SU-DHL-6 (cell line): Measurements from ENCODE around the gene CHST1.

Experiments used
- EZH2phosphoT487 ChIP-seq: fragments of 200-600 bp; sonication (generic), shearing (Covaris generic); conservative IDR thresholded peaks from 2 replicates; pipeline ENCODE4 v1.6.1; 2018; ENCODE audit warnings: mild to moderate bottlenecking, antibody characterized with exemption, low read length, moderate library complexity, mixed read lengths
- TF ChIP-seq, protein P1 (sequence below): fragments of 200-600 bp; sonication (generic); IDR thresholded peaks from one replicate; pipeline ENCODE4 v1.5.1; 2017; ENCODE audit warnings: antibody characterized with exemption, mild to moderate bottlenecking, low read length, moderate library complexity; ENCODE audit not compliant: insufficient read depth, poor library complexity, severe bottlenecking

DNA sequence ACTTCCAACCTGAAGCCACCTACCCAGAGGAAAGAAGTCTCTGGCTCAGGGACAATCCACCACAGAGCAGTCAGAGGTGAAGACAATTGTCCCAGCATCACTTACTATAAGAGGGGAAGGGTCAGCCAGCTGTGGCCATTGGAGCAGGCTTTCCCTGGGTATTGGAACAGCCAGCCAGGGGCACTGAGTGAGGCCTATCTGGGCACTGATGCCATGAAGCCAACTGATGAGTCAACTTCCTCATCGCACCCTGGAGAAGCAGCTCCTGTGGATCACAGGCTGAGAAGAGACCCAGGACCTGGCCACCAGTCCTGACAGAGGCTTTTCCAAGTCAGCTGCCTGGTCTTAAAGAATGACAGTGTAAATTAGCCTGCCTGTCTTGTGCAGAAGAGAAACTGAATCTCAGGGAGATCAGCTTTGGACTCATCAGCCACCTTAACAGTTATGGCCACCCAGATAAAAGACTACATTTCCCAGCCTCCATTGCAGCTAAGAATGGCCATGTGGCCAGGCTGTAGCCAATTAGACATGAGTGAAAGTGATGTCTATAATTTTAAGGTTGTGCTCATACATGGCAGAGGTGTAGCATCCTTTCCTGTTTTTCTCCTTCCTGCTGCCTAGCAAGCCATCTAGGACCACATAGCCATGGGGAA lies 19.0 kb downstream of the CHST1 start:
- TF ChIP-seq EZH2phosphoT487: no peak
- TF ChIP-seq, protein P1, sequence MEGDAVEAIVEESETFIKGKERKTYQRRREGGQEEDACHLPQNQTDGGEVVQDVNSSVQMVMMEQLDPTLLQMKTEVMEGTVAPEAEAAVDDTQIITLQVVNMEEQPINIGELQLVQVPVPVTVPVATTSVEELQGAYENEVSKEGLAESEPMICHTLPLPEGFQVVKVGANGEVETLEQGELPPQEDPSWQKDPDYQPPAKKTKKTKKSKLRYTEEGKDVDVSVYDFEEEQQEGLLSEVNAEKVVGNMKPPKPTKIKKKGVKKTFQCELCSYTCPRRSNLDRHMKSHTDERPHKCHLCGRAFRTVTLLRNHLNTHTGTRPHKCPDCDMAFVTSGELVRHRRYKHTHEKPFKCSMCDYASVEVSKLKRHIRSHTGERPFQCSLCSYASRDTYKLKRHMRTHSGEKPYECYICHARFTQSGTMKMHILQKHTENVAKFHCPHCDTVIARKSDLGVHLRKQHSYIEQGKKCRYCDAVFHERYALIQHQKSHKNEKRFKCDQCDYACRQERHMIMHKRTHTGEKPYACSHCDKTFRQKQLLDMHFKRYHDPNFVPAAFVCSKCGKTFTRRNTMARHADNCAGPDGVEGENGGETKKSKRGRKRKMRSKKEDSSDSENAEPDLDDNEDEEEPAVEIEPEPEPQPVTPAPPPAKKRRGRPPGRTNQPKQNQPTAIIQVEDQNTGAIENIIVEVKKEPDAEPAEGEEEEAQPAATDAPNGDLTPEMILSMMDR: no peak
